GM12872 (cell line): Measurements from ENCODE around the gene DCLK1.

Experiments
- TF ChIP-seq, protein P1 (sequence below): IDR thresholded peaks from 3 replicates; pipeline ENCODE4 v1.5.1; 2011; ENCODE audit warnings: low read depth, mild to moderate bottlenecking, low read length, moderate library complexity; ENCODE audit not compliant: insufficient read depth

Gene DCLK1

DNA sequence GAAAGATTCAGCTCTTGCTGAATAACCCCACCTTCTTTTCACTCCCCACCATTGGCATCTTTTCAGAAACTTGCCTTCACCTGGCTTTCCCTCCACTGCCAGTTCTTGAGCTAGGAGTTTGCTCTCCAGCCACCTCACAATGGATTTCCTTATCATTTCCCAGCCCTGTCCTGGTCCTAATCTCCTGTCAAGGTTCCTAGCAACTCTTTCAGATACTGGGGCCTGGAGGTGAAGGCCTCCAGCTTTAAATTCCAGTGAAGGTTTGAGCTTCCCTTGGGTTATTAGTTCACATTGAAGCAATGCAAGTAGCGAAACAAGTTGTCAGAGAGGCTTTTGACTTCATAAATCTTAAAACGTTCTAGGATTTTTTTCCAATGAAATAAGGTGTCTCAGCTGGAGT lies 333.9 kb downstream of the DCLK1 start:
- TF ChIP-seq, protein P1, sequence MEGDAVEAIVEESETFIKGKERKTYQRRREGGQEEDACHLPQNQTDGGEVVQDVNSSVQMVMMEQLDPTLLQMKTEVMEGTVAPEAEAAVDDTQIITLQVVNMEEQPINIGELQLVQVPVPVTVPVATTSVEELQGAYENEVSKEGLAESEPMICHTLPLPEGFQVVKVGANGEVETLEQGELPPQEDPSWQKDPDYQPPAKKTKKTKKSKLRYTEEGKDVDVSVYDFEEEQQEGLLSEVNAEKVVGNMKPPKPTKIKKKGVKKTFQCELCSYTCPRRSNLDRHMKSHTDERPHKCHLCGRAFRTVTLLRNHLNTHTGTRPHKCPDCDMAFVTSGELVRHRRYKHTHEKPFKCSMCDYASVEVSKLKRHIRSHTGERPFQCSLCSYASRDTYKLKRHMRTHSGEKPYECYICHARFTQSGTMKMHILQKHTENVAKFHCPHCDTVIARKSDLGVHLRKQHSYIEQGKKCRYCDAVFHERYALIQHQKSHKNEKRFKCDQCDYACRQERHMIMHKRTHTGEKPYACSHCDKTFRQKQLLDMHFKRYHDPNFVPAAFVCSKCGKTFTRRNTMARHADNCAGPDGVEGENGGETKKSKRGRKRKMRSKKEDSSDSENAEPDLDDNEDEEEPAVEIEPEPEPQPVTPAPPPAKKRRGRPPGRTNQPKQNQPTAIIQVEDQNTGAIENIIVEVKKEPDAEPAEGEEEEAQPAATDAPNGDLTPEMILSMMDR = no peak

DNA sequence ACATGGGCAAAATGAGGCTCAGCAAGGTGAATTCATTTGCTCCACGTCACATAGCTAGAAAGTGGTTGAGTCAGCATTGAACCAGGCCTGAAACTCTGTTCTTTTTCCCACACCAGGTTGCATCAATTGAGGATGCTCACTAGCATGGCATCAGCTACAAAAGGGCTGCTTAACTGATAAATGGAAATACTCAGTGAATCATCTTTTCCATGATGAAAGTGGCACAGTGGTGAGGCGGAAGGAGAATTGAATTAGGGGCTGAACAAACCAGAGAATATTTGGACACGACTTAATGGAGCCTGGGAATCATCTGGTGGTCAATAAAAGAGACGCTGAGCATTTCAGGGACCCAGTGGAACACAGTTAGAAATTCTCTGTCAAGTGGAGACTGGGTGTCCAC lies 334.6 kb downstream of the DCLK1 start:
- TF ChIP-seq, protein P1 = no peak

DNA sequence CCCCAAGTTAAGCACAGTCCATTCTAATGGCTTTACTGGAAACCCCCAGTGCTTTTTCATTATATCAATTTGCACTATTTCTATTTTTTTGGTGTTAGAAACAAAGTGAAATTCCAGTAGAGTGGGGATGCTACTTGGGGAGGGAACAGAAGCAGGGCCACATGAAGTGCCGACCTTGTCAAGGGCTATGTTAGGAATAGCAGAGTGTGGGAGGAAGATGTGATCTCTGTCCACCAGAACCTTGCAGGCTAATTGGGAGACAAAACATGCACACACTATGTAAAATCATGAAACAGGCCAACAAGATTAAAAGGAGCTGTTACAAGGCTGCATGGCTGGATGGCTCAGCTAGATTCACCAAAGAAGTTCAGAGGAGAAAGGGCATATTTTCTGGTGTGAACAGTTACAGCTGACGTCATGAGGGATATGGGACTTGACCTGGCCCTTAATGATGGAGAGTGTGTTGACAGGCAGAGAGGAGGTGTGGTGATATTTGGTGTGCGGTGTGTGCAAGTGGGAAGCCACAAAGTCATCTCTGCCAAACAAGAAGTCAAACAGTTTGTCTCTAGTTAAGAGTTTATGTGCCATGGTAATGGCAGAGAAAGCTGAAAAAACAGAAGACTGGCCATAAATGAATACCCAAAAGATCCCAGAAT lies 336.3 kb downstream of the DCLK1 start:
- TF ChIP-seq, protein P1 = no peak

DNA sequence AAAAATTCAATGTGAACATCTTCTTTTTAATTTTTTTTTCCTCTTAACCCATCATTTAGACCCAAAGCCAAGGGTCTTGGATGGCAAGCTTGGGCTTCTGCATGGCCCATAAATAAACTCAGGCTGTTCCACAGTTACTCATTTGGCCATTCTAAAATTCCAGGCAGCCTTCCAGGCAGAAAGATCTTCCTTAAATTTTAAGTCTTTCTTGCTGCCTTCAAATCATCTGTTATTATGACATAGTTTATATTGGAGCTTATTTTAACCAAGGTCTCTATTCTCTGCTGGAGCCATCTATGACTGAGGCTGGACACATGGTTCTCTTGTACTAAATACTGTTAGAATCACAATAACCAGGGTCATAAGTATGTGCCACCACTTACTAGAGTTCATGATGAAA lies 337.4 kb downstream of the DCLK1 start:
- TF ChIP-seq, protein P1 = no peak

DNA sequence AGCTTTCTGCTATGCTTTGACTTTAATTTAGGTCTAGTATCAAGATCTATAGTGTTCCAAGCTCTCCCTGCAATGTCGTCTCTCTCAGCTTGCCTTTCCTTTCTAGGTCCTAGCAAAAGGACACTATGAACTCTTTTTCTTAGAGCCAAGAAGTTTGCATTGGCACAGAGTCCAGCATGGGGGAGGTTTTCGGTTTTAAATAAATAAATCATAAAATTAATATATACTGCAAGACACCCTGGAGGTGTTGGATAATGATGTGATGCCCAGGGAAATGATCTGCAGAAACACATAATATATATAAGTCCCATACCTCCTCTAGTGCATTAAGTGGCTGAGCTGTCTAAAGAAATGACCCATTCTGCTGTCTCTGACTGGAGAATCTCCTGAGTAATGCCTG lies 338.3 kb downstream of the DCLK1 start:
- TF ChIP-seq, protein P1 = no peak

DNA sequence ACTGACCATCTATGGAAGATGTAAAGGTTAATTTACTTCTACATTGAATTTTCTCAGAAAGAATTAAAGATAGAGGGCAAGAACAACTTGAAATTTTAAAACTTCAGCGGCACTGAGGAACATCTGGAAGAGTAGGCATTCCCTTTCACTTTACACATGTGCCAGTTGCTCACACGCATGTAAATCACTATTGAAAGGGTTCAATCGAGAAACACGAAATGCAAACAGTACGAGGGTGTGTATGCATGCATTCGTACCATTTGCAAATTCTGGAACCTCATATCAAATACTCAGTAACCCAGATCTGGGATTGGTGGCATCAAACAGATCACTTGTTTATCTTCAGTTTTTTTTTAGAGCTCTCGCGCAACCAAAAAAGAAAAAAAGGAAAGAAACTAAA lies 339.2 kb downstream of the DCLK1 start:
- TF ChIP-seq, protein P1 = no peak

DNA sequence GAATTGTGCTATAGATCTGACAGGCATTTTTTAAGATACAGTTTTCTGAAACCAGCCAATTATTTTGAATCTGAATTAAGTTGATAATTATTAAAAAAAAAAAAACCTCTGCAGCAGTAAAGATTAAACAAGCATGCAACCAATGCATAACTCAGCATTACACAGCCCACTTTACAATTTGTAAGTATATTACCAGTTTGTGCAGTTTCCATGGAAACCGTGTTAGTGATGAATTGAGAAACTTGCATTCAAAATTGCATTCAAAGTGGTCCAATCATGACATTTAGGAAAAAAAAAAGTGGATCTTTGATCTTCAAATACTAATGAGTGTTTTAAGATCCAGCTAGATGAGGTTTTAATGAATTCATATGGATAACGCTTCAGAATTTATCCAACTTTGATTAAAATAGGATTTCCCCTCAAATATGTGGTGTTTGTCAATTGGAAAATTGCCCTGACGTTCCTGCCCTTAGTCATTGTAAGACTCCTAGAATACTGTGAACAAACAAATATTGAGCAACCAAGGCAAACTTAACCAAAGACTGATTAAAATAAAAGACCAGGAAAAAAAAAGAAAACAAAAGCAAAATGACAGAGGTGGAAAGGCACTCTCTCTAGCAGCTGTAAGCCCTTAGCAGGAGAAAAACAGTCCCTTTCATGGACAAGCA lies 339.9 kb downstream of the DCLK1 start:
- TF ChIP-seq, protein P1 = no peak
